HepG2 (cell line): ENCODE data around the gene CXXC5. TPM values are rescaled to one million over a fixed set of nuclear protein-coding genes. Genes with fewer than 3 reads are reported as not detected.

Source experiments
- ATF7 ChIP-seq, 2 experiments: fragments of 450-650 bp in 1 of 2; sonication (generic) in 1 of 2; formaldehyde crosslinking in 1 of 2; IDR thresholded peaks; 2 replicates each; pipeline versions ENCODE4 v1.4.0 to v1.6.1; 2016 to 2020; ENCODE audit warnings: antibody characterized with exemption in 1 of 2, mild to moderate bottlenecking in 1 of 2, missing genetic modification reagents in 1 of 2
- CBX2 ChIP-seq, 2 experiments: fragments of 200-600 bp in 1 of 2; sonication (generic); formaldehyde crosslinking in 1 of 2; IDR thresholded peaks; 2 replicates each; pipeline versions ENCODE4 v1.7.0 to v1.8.1; 2018 to 2022; ENCODE audit warnings: low read depth in 2 of 2, low read length in 1 of 2, mild to moderate bottlenecking in 1 of 2, missing genetic modification reagents in 1 of 2
- ETV5 ChIP-seq: IDR thresholded peaks from 2 replicates; pipeline ENCODE4 v1.6.1; 2018; ENCODE audit warnings: missing biosample characterization, missing genetic modification reagents, inconsistent platforms, borderline replicate concordance
- MBNL3 ChIP-seq: fragments of 250-450 bp; sonication (Bioruptor Pico); conservative IDR thresholded peaks from 2 replicates; pipeline ENCODE4 v1.8.0; 2022; ENCODE audit warnings: mild to moderate bottlenecking, inconsistent platforms
- MED8 ChIP-seq: sonication (generic); formaldehyde crosslinking; IDR thresholded peaks from 2 replicates; pipeline ENCODE4 v1.8.1; 2023; ENCODE audit warnings: mild to moderate bottlenecking, missing genetic modification reagents; ENCODE audit not compliant: insufficient replicate concordance
- NAIF1 ChIP-seq: sonication (generic); formaldehyde crosslinking; IDR thresholded peaks from 2 replicates; pipeline ENCODE4 v1.5.0; 2020; ENCODE audit warnings: mild to moderate bottlenecking, missing genetic modification reagents, borderline replicate concordance
- NFYB ChIP-seq: sonication (generic); formaldehyde crosslinking; IDR thresholded peaks from 2 replicates; pipeline ENCODE4 v1.4.0; 2020; ENCODE audit warnings: missing genetic modification reagents
- RBAK ChIP-seq: sonication (generic); formaldehyde crosslinking; IDR thresholded peaks from 2 replicates; pipeline ENCODE4 v1.5.1; 2020; ENCODE audit warnings: mild to moderate bottlenecking, missing genetic modification reagents
- SYNCRIP ChIP-seq: fragments of 200-400 bp; formaldehyde crosslinking; IDR thresholded peaks from 2 replicates; pipeline ENCODE4 v1.6.1; 2018; ENCODE audit warnings: mild to moderate bottlenecking, low read depth, low read length; ENCODE audit not compliant: insufficient read depth
- ZFX ChIP-seq: sonication (generic); formaldehyde crosslinking; IDR thresholded peaks from 2 replicates; pipeline ENCODE4 v1.4.0; 2020; ENCODE audit warnings: mild to moderate bottlenecking, low read depth, missing genetic modification reagents, moderate library complexity
- polyA plus RNA-seq, 8 experiments: library from polyadenylated mRNA; depleted of rRNA in 3 of 8; stranded (reverse) in 7 of 8; unstranded in 1 of 8; fragments of >200 nt; fragmentation: Illumina TruSeq in 4 of 8; extraction: Trizol in 4 of 8; gene quantifications; 2 replicates each; pipeline versions ENCODE4 v1.2.1 to v1.2.3, GENCODE V29; 2011 to 2016; ENCODE audit warnings: low read depth in 4 of 8, missing spikeins in 1 of 8, mixed read lengths in 1 of 8; ENCODE audit not compliant: insufficient read depth in 1 of 8
- total RNA-seq, 5 experiments: library from RNA; depleted of rRNA; stranded (reverse); fragments of >200 nt; fragmentation: Illumina TruSeq; extraction: Trizol; gene quantifications; 2 replicates each; pipeline ENCODE4 v1.2.3, GENCODE V29; 2016; ENCODE audit warnings: low read depth in 1 of 5
- TF ChIP-seq, protein P1 (sequence below): sonication (generic); formaldehyde crosslinking; conservative IDR thresholded peaks from 2 replicates; pipeline ENCODE4 v1.5.0; 2020; ENCODE audit warnings: missing genetic modification reagents
- TF ChIP-seq, protein P2 (sequence below): sonication (generic); formaldehyde crosslinking; IDR thresholded peaks from 2 replicates; pipeline ENCODE4 v1.5.1; 2020; ENCODE audit warnings: mild to moderate bottlenecking, missing genetic modification reagents, moderate library complexity
- TF ChIP-seq, protein P3 (sequence below): sonication (generic); formaldehyde crosslinking; IDR thresholded peaks from 2 replicates; pipeline ENCODE4 v1.4.0; 2020; ENCODE audit warnings: missing genetic modification reagents, mild to moderate bottlenecking, borderline replicate concordance
- TF ChIP-seq, protein P4 (sequence below): sonication (generic); formaldehyde crosslinking; IDR thresholded peaks from 2 replicates; pipeline ENCODE4 v1.4.0; 2020; ENCODE audit warnings: low read depth, mild to moderate bottlenecking, missing genetic modification reagents
- TF ChIP-seq, protein P5 (sequence below): sonication (generic); formaldehyde crosslinking; IDR thresholded peaks from 2 replicates; pipeline ENCODE4 v1.4.0; 2020; ENCODE audit warnings: missing genetic modification reagents
- TF ChIP-seq, protein P6 (sequence below): sonication (generic); formaldehyde crosslinking; IDR thresholded peaks from 2 replicates; pipeline ENCODE4 v1.5.0; 2020; ENCODE audit warnings: missing genetic modification reagents

CXXC5 gene
- total and polyA plus RNA-seq, 2 of the 13 experiments (the other 11 are each of a cell fraction or from before 2014, with no cell fraction given) = 32.3 to 33.0 TPM

DNA sequence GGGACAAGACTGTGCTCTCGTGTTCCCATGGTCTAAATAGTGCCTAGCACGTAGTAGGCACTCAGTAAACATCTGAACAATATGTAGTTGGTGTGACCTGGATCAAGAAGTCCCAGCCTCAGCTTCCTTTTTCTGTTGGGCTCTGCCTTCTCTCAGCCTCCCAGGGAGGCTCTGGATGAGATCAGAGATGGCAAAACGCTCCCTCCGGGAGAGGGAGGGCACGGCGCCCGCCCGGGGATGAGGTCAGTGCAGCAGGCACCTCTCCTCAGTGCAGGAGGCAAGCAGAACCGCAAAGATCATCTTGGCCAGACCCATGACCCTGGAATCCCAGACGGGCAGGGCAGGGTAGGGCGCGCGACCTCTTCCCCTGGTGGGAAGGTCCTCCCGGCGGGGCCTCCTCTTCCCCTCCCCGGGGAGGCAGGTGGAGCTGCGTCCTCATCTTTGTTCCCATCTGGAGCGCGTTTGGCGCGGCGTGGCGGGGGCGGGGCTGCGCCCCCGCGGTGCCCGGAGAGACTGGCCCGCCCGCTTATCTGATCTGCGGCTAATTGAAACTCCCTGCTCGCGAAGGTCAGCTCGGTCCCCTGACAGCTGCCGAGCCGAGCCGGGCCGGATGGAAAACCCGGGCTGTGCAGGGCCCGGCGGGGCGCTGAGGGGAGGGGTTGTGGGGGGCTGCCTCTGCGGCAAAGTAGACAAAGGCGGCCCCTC is 60.9 kb downstream of the CXXC5 start (continued):
- TF ChIP-seq, protein P1, sequence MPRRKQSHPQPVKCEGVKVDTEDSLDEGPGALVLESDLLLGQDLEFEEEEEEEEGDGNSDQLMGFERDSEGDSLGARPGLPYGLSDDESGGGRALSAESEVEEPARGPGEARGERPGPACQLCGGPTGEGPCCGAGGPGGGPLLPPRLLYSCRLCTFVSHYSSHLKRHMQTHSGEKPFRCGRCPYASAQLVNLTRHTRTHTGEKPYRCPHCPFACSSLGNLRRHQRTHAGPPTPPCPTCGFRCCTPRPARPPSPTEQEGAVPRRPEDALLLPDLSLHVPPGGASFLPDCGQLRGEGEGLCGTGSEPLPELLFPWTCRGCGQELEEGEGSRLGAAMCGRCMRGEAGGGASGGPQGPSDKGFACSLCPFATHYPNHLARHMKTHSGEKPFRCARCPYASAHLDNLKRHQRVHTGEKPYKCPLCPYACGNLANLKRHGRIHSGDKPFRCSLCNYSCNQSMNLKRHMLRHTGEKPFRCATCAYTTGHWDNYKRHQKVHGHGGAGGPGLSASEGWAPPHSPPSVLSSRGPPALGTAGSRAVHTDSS (CRISPR knock-in tag) = no peak
- TF ChIP-seq NFYB (CRISPR knock-in tag) = no peak
- no peak for TF ChIP-seq CBX2 (IDR thresholded peaks at IDR 0.05; ENCODE audit: low read depth, low read length)
- TF ChIP-seq CBX2 (CRISPR knock-in tag; IDR thresholded peaks at IDR 0.05; ENCODE audit: low read depth) = no peak
- TF ChIP-seq RBAK (CRISPR knock-in tag) = no peak
- no peak for TF ChIP-seq SYNCRIP
- TF ChIP-seq, protein P2, sequence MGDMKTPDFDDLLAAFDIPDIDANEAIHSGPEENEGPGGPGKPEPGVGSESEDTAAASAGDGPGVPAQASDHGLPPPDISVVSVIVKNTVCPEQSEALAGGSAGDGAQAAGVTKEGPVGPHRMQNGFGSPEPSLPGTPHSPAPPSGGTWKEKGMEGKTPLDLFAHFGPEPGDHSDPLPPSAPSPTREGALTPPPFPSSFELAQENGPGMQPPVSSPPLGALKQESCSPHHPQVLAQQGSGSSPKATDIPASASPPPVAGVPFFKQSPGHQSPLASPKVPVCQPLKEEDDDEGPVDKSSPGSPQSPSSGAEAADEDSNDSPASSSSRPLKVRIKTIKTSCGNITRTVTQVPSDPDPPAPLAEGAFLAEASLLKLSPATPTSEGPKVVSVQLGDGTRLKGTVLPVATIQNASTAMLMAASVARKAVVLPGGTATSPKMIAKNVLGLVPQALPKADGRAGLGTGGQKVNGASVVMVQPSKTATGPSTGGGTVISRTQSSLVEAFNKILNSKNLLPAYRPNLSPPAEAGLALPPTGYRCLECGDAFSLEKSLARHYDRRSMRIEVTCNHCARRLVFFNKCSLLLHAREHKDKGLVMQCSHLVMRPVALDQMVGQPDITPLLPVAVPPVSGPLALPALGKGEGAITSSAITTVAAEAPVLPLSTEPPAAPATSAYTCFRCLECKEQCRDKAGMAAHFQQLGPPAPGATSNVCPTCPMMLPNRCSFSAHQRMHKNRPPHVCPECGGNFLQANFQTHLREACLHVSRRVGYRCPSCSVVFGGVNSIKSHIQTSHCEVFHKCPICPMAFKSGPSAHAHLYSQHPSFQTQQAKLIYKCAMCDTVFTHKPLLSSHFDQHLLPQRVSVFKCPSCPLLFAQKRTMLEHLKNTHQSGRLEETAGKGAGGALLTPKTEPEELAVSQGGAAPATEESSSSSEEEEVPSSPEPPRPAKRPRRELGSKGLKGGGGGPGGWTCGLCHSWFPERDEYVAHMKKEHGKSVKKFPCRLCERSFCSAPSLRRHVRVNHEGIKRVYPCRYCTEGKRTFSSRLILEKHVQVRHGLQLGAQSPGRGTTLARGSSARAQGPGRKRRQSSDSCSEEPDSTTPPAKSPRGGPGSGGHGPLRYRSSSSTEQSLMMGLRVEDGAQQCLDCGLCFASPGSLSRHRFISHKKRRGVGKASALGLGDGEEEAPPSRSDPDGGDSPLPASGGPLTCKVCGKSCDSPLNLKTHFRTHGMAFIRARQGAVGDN (CRISPR knock-in tag) = peak; percentile 79
- peak; percentile 58 for TF ChIP-seq ZFX (CRISPR knock-in tag)
- TF ChIP-seq, protein P3, sequence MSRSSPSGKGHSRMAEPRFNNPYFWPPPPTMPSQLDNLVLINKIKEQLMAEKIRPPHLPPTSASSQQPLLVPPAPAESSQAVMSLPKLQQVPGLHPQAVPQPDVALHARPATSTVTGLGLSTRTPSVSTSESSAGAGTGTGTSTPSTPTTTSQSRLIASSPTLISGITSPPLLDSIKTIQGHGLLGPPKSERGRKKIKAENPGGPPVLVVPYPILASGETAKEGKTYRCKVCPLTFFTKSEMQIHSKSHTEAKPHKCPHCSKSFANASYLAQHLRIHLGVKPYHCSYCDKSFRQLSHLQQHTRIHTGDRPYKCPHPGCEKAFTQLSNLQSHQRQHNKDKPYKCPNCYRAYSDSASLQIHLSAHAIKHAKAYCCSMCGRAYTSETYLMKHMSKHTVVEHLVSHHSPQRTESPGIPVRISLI = no peak
- no peak for TF ChIP-seq NAIF1 (CRISPR knock-in tag)
- TF ChIP-seq MBNL3 = no peak
- TF ChIP-seq, protein P4, sequence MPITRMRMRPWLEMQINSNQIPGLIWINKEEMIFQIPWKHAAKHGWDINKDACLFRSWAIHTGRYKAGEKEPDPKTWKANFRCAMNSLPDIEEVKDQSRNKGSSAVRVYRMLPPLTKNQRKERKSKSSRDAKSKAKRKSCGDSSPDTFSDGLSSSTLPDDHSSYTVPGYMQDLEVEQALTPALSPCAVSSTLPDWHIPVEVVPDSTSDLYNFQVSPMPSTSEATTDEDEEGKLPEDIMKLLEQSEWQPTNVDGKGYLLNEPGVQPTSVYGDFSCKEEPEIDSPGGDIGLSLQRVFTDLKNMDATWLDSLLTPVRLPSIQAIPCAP = no peak
- TF ChIP-seq, protein P5, sequence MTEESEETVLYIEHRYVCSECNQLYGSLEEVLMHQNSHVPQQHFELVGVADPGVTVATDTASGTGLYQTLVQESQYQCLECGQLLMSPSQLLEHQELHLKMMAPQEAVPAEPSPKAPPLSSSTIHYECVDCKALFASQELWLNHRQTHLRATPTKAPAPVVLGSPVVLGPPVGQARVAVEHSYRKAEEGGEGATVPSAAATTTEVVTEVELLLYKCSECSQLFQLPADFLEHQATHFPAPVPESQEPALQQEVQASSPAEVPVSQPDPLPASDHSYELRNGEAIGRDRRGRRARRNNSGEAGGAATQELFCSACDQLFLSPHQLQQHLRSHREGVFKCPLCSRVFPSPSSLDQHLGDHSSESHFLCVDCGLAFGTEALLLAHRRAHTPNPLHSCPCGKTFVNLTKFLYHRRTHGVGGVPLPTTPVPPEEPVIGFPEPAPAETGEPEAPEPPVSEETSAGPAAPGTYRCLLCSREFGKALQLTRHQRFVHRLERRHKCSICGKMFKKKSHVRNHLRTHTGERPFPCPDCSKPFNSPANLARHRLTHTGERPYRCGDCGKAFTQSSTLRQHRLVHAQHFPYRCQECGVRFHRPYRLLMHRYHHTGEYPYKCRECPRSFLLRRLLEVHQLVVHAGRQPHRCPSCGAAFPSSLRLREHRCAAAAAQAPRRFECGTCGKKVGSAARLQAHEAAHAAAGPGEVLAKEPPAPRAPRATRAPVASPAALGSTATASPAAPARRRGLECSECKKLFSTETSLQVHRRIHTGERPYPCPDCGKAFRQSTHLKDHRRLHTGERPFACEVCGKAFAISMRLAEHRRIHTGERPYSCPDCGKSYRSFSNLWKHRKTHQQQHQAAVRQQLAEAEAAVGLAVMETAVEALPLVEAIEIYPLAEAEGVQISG (CRISPR knock-in tag) = 0 out of 2 replicates have a peak, but pooled peaks have one; percentile 13
- TF ChIP-seq ETV5 (CRISPR knock-in tag) = no peak
- TF ChIP-seq ATF7 (IDR thresholded peaks at IDR 0.05) = no peak
- TF ChIP-seq ATF7 (CRISPR knock-in tag; IDR thresholded peaks at IDR 0.05) = no peak
- TF ChIP-seq, protein P6, sequence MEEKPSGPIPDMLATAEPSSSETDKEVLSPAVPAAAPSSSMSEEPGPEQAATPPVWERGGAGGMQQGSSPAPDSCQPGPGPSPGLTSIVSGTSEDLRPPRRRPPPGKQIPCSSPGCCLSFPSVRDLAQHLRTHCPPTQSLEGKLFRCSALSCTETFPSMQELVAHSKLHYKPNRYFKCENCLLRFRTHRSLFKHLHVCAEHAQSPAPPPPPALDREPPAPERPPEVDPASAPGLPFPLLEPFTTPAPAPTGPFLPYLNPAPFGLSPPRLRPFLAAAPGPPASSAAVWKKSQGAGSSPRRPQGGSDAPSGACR = no peak
- TF ChIP-seq MED8 (CRISPR knock-in tag) = no peak
